Cardiac muscle cell (in vitro differentiated cells and primary cell): ENCODE data around the gene VASN. TPM values are rescaled to one million over a fixed set of nuclear protein-coding genes. Genes with fewer than 3 reads are reported as not detected.

Source experiments
- DNase-seq, 2 donors: peaks; one replicate each; pipeline versions ENCODE4 v3.0.0 to v3.0.0-alpha.2; 2010 to 2017; ENCODE audit warnings: low read depth in 1 of 2, low spot score in 1 of 2
- H3K27ac ChIP-seq: fragments of 200-600 bp; sonication (generic); 2 replicates; pipeline ENCODE4 v1.5.1; 2016
- H3K27me3 ChIP-seq: fragments of 200-600 bp; sonication (generic); 2 replicates; pipeline ENCODE4 v1.6.0; 2016; ENCODE audit warnings: control low read depth
- H3K36me3 ChIP-seq: fragments of 200-600 bp; sonication (generic); 2 replicates; pipeline ENCODE4 v1.5.1; 2016; ENCODE audit warnings: control low read depth
- H3K4me1 ChIP-seq: fragments of 200-600 bp; sonication (generic); 2 replicates; pipeline ENCODE4 v1.8.1; 2017; ENCODE audit warnings: low read depth, mild to moderate bottlenecking, mixed run types
- H3K4me3 ChIP-seq: fragments of 200-600 bp; sonication (generic); 2 replicates; pipeline ENCODE4 v1.5.1; 2016; ENCODE audit warnings: mild to moderate bottlenecking
- H3K9me3 ChIP-seq: fragments of 200-600 bp; sonication (generic); 2 replicates; pipeline ENCODE4 v1.5.1; 2017; ENCODE audit warnings: low read depth, mild to moderate bottlenecking, control low read depth
- CTCF ChIP-seq: IDR thresholded peaks from 2 replicates; pipeline ENCODE4 v1.5.1; 2012; ENCODE audit warnings: low read depth, mild to moderate bottlenecking, low read length
- polyA plus RNA-seq: library from polyadenylated mRNA; unstranded; fragments of >200 nt; fragmentation: Nextera tagmentation; extraction: Ambion mirVana; gene quantifications from 2 replicates; pipeline ENCODE4 v1.2.1, GENCODE V29; 2016
- total RNA-seq: library from RNA; depleted of rRNA; stranded (reverse); fragments of >200 nt; gene quantifications from 2 replicates; pipeline ENCODE4 v1.2.3, GENCODE V29; 2016

VASN gene
- total and polyA plus RNA-seq, 2 experiments from 2014 or later: 18.9 to 33.3 TPM

GRCh38 chr16:4344983-4345835 lies 26.4 kb upstream of the VASN start:
- no peak overlapping the region for H3K4me3 ChIP-seq
- no peaks in the 10 kb centered on the region for H3K27me3 ChIP-seq
- TF ChIP-seq CTCF: no peak
- DNase-seq: no peak
- no peak overlapping the region for H3K27ac ChIP-seq
- no peaks in the 10 kb centered on the region for H3K9me3 ChIP-seq
- H3K4me1 ChIP-seq: peaks cover 11% of the 10 kb centered on the region
- no peaks in the 10 kb centered on the region for H3K36me3 ChIP-seq

GRCh38 chr16:4345836-4346781 lies 25.5 kb upstream of the VASN start:
- Histone ChIP-seq H3K4me3 (no peak overlapping the region), H3K27me3 (no peaks in the 10 kb centered on the region), H3K9me3 (no peaks in the 10 kb centered on the region), H3K27ac (no peak overlapping the region), H3K4me1 (peaks cover 11% of the 10 kb centered on the region), H3K36me3 (no peaks in the 10 kb centered on the region)
- no peak for DNase-seq
- no peak for TF ChIP-seq CTCF

- peak in 1 of 2 donors; percentile 80 for DNase-seq
- Histone ChIP-seq H3K4me1 (peaks cover 14% of the 10 kb centered on the region), H3K27ac (peak overlapping the region; percentile 82), H3K4me3 (no peak overlapping the region), H3K9me3 (no peaks in the 10 kb centered on the region), H3K27me3 (no peaks in the 10 kb centered on the region), H3K36me3 (no peaks in the 10 kb centered on the region)
- TF ChIP-seq CTCF: no peak
These were observed 24.6 kb upstream of the VASN start for GRCh38 chr16:4347010-4347409.

- no peak for TF ChIP-seq CTCF
- H3K9me3 ChIP-seq: no peaks in the 10 kb centered on the region
- H3K27ac ChIP-seq: peak overlapping the region; percentile 82
- H3K27me3 ChIP-seq: no peaks in the 10 kb centered on the region
- peaks cover 14% of the 10 kb centered on the region for H3K4me1 ChIP-seq
- peak in 1 of 2 donors; percentile 41 for DNase-seq
- H3K4me3 ChIP-seq: no peak overlapping the region
- no peaks in the 10 kb centered on the region for H3K36me3 ChIP-seq
These were observed 23.7 kb upstream of the VASN start for GRCh38 chr16:4347765-4348509.

- H3K27me3 ChIP-seq: no peaks in the 10 kb centered on the region
- no peak overlapping the region for H3K27ac ChIP-seq
- no peak overlapping the region for H3K4me3 ChIP-seq
- DNase-seq: no peak
- peaks cover 14% of the 10 kb centered on the region for H3K4me1 ChIP-seq
- H3K9me3 ChIP-seq: no peaks in the 10 kb centered on the region
- no peaks in the 10 kb centered on the region for H3K36me3 ChIP-seq
- no peak for TF ChIP-seq CTCF
These were observed 22.3 kb upstream of the VASN start for GRCh38 chr16:4349332-4349731.
